GM18498 (cell line): Measurements from ENCODE around the gene FAM217A.

Experiments used
- ATAC-seq: cut with Tn5 transposase; IDR thresholded peaks from one replicate; pipeline ENCODE4 v1.9.1; 2021; ENCODE audit warnings: mild to moderate bottlenecking, moderate library complexity; ENCODE audit not compliant: unreplicated experiment

Gene FAM217A

DNA sequence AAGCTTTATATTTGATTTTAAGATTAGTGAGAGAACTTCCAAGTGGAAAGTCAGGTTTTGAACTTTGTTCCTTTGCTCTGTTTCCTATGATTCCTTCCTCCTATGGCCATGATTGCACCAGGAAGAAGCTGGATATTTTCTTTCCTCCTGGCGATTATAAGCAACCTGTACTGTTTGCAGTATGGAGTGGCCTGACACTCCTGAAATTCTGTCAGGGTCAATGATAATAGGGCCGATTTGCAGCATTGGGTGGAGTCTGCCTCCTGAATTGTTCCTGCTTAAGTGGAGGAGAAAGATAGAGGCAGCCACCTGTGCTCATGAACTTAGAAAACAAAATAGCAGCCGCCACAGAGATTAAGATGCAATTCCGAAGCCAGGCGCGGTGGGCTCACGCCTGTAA is 9.8 kb upstream of the FAM217A start:
- ATAC-seq = no peak

DNA sequence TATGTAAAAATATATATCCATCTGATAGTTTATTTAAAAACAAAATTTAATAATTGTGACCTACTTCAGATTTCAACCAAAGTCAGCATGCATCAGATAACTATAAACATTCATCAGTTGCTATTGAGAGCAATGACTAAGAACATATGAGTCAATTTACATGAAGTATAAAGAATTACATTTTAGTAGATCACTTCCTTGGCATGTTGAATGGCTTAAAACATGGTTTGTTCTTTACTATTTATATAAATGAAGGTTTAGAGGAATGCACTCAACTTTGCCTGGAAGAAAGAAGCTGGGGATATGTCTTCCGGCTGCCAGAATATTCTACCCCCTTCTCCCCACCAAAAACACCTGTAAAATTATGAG is 6.4 kb upstream of the FAM217A start:
- ATAC-seq = no peak

GRCh38 chr6:4084444-4085331 is 5.8 kb upstream of the FAM217A start:
- ATAC-seq = no peak

- no peak for ATAC-seq
Measured at GRCh38 chr6:4074478-4075235, 4.3 kb downstream of the FAM217A start.

DNA sequence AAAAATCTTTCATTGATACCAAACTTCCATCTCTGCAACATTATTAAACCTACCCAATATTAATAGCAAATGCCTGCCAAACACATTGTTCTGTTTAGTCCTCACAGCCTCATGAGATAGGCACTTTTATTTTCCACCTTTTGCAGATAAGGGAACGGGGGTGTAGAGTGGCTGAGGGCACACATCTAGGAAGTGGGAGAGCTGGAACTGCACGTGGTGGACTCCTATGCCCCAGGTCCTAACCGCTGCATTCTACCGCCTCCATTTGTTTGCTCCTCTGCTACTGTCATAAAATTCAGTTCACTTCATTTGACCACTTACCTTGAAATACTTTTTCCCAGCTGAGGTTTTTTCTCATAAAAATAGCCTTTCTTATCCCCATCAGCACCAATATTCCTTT is 7.6 kb downstream of the FAM217A start:
- ATAC-seq = no peak

GRCh38 chr6:4069199-4069598 is 9.7 kb downstream of the FAM217A start:
- ATAC-seq = no peak

GRCh38 chr6:4067673-4068072 is 11.3 kb downstream of the FAM217A start:
- ATAC-seq = no peak

DNA sequence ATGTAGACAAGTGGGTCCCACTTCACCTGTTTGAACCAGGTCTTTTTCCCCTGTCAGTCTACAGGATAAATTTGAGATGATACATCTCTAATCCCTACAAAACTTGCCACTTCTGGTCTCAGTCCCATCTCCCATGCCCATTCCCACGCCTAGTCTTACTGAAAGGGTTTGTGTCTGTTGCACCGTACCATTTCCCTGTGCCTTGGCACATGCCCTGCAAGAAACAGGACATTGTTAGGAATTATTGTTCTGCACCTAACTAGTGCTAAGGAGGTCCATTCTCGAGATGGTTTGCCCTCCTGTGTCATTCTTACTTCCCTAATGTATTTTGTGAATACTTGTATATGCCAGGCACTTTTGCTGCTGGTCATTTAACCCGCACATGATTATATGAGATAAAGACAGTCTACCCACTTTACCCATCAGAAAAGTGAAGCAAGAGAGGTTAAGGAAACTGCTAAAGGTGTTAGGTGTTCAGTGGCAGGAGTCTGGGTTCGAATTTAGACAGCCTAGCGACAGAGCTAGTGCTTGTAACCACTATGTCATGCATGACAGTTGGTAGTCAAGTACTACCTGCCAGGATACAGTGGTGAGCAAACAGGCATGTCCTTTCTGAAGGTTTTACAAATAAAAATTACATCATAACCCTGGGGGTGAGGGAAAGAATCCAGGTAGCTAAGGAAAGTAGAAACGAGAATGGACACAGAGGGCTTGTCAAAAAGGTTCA is 12.7 kb downstream of the FAM217A start:
- ATAC-seq = no peak

DNA sequence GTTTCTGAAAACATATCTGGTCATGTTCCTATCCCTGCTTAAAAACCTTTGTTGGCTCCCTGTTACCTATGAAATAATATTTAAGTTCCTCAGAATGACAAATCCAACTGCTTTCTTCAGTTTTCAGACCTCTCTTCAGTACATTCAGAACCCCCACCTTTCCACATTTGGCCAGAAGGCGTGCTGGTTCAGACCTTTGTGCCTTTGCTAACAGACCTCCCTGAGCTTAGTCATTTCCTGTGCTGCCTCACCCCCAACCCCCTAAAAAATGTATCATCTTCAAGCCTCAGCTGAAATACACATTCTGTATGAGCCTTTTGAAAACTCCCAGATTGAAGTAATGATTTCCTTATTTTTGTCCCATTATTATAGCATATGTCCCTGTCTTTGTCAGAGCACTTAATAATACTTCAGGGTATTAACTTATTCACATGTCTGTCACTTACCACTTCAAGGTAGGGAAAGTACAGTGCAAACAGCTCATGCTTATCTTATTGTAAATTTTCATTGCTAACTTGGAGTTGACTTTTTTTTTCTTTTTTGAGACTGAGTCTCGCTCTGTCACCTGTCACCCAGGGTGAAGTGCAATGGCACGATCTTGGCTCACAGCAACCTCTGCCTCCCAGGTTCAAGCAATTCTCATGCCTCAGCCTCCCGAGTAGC is 19.7 kb downstream of the FAM217A start:
- no peak for ATAC-seq

DNA sequence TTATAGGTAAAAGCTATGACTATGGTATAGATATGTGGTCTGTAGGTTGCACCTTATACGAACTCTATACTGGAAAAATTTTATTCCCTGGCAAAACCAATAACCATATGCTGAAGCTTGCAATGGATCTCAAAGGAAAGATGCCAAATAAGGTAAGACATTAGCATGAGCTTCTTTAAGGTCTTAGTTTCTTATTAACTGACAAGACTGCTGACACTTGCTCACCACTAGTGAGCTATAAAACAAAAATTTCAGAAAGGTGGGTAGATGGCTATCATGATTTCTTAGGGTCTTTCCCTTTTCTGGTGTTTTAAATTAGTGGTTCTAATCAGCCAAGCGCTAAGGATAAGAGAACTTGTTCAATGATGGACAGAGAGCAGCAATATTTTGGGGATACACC is 21.9 kb downstream of the FAM217A start:
- ATAC-seq = no peak

- no peak for ATAC-seq
Measured at GRCh38 chr6:4055420-4056041, 23.4 kb downstream of the FAM217A start.

- no peak for ATAC-seq
Measured at GRCh38 chr6:4049246-4049645, 29.7 kb downstream of the FAM217A start.

DNA sequence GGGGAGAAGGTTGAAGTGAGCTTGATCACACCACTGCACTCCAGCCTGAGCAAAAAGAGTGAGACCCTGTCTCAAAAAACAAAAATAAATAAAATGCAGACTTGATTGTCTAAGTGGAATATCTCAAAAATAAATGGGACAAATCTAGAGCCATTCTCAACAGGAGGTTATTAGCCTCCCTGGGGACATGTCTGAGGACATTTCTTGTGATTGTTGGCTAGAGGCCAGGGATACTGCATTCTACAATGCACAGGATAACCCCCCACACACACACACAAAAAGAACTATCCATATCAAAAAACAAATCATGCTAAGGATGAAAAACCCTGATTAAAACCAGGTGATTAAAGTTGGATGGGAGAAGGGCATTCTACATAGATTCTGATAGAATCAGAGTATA is 37.5 kb downstream of the FAM217A start:
- no peak for ATAC-seq

DNA sequence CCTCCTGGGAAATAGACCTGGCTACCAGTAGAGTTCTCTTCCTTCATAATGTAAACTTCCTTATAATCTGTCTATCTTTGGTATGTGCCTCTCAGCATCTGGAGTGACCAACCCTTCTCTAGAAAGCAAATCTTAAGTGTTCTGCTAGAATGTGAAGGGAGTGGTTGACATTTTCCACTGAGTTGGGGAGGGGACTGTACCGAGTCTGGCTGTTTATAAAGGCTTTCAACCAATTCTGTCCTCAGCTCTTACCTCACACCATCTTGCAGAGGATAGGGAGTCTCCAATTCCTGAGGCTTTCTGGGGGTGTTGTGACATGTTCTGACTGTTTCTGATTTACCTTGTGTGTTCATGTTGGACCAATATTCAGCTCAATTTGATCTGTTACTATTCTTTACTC is 39.6 kb downstream of the FAM217A start:
- ATAC-seq = no peak

- no peak for ATAC-seq
Measured at GRCh38 chr6:4036581-4036980, 42.4 kb downstream of the FAM217A start.

GRCh38 chr6:4032475-4032874 is 46.5 kb downstream of the FAM217A start:
- ATAC-seq = no peak

DNA sequence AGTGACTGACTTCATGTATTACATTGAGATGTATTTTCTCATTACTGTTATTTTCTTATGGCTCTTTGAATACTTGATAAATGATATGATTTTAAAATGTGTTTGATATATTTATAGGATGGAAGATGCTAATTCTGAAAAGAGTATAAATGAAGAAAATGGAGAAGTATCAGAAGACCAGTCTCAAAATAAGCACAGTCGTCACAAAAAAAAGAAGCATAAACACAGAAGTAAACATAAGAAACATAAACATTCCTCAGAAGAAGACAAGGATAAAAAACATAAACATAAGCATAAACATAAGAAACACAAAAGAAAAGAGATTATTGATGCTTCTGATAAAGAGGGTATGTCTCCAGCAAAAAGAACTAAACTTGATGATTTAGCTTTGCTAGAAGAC is 47.5 kb downstream of the FAM217A start:
- ATAC-seq = no peak

GRCh38 chr6:4030669-4031068 is 48.3 kb downstream of the FAM217A start:
- ATAC-seq = no peak

GRCh38 chr6:4029687-4030086 is 49.2 kb downstream of the FAM217A start:
- ATAC-seq = no peak

GRCh38 chr6:4028051-4028450 is 50.9 kb downstream of the FAM217A start:
- ATAC-seq = no peak

DNA sequence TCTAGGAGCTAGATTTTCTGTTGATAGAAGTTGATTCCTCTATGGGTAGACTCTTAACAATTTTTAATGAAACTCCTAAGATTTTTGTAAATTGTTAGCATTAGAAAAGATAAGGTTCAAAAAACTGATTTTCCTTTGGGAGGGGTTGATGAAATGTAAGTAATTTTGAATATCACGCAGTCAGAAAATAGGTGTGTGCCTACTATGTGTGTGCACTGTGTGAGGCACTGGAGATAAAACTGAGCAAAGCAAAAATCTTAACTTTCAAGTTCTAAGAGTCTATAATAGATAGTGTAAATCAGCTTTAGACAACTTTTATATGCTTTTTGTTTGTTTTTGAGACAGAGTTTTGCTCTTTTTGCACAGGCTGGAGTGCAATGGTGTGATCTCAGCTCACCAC is 53.3 kb downstream of the FAM217A start:
- ATAC-seq = no peak
